WTC11 (cell line): ENCODE data around the gene SERGEF. TPM values are rescaled to one million over a fixed set of nuclear protein-coding genes. Genes with fewer than 3 reads are reported as not detected.

Experiments used
- ATAC-seq: fragments of 200-7000 bp; cut with Tn5 transposase; 2 replicates; pipeline ENCODE4 v1.10.0; 2021; ENCODE audit warnings: mild to moderate bottlenecking, moderate library complexity
- CTCF ChIA-PET: fragments of 300-600 bp; sonication (Branson Sonifier 250); formaldehyde crosslinking; loops from one replicate; lab custom pipeline; 2021; ENCODE audit warnings: antibody characterized with exemption; lab: Charles Lee
- POLR2A ChIA-PET: fragments of 350-600 bp; sonication (Branson Sonifier 250); formaldehyde crosslinking; loops from one replicate; lab custom pipeline; 2021; ENCODE audit warnings: antibody characterized with exemption; lab: Charles Lee
- DNase-seq: peaks from one replicate; pipeline ENCODE4 v3.0.0; 2021; ENCODE audit warnings: low spot score
- H3K27ac Mint-ChIP-seq: 2 replicates; pipeline ENCODE4 v1.8.0; 2021; ENCODE audit warnings: mixed read lengths
- H3K27me3 Mint-ChIP-seq: 2 replicates; pipeline ENCODE4 v1.8.0; 2021; ENCODE audit warnings: low read depth, mild to moderate bottlenecking, moderate library complexity, mixed read lengths
- H3K36me3 Mint-ChIP-seq: 2 replicates; pipeline ENCODE4 v1.8.0; 2021; ENCODE audit warnings: mixed read lengths
- H3K4me1 Mint-ChIP-seq: 2 replicates; pipeline ENCODE4 v1.8.0; 2022; ENCODE audit warnings: mixed read lengths
- H3K4me3 Mint-ChIP-seq: 2 replicates; pipeline ENCODE4 v1.8.0; 2021; ENCODE audit warnings: mild to moderate bottlenecking, moderate library complexity, mixed read lengths
- H3K9me3 Mint-ChIP-seq: 2 replicates; pipeline ENCODE4 v1.8.0; 2021; ENCODE audit warnings: mixed read lengths
- AR ChIP-seq: fragments of 250-450 bp; sonication (Bioruptor Pico); IDR thresholded peaks from 2 replicates; pipeline ENCODE4 v1.9.0; 2021; ENCODE audit warnings: mild to moderate bottlenecking
- ATF2 ChIP-seq: sonication (generic); formaldehyde crosslinking; IDR thresholded peaks from 2 replicates; pipeline ENCODE4 v1.8.1; 2022; ENCODE audit warnings: low read depth, missing genetic modification reagents, borderline replicate concordance
- HMGA2 ChIP-seq: fragments of 250-450 bp; sonication (Bioruptor Pico); IDR thresholded peaks from 2 replicates; pipeline ENCODE4 v1.4.0; 2021; ENCODE audit warnings: mild to moderate bottlenecking, moderate library complexity
- HMGXB4 ChIP-seq: sonication (generic); formaldehyde crosslinking; IDR thresholded peaks from 2 replicates; pipeline ENCODE4 v1.8.1; 2023; ENCODE audit warnings: mild to moderate bottlenecking, moderate library complexity, missing genetic modification reagents
- KAT7 ChIP-seq: sonication (generic); formaldehyde crosslinking; IDR thresholded peaks from 2 replicates; pipeline ENCODE4 v1.8.1; 2023; ENCODE audit warnings: missing genetic modification reagents, mild to moderate bottlenecking, borderline replicate concordance
- NFE2L1 ChIP-seq: sonication (generic); formaldehyde crosslinking; IDR thresholded peaks from 2 replicates; pipeline ENCODE4 v1.8.1; 2023; ENCODE audit warnings: missing genetic modification reagents
- OVOL2 ChIP-seq: fragments of 250-450 bp; sonication (Bioruptor Pico); IDR thresholded peaks from 2 replicates; pipeline ENCODE4 v1.9.0; 2021; ENCODE audit warnings: mild to moderate bottlenecking, borderline replicate concordance
- RELA ChIP-seq: sonication (generic); formaldehyde crosslinking; IDR thresholded peaks from 2 replicates; pipeline ENCODE4 v1.8.1; 2022; ENCODE audit warnings: missing genetic modification reagents, mild to moderate bottlenecking, borderline replicate concordance
- SOX15 ChIP-seq: fragments of 250-450 bp; sonication (Bioruptor Pico); IDR thresholded peaks from 2 replicates; pipeline ENCODE4 v1.9.0; 2021; ENCODE audit warnings: mild to moderate bottlenecking
- USF1 ChIP-seq: sonication (generic); formaldehyde crosslinking; IDR thresholded peaks from 2 replicates; pipeline ENCODE4 v1.8.0; 2022; ENCODE audit warnings: mild to moderate bottlenecking, missing genetic modification reagents
- ZNF138 ChIP-seq: sonication (generic); formaldehyde crosslinking; conservative IDR thresholded peaks from 2 replicates; pipeline ENCODE4 v1.8.1; 2022; ENCODE audit warnings: mild to moderate bottlenecking, moderate library complexity, missing genetic modification reagents
- ZNF671 ChIP-seq: fragments of 250-450 bp; sonication (Bioruptor Pico); IDR thresholded peaks from 2 replicates; pipeline ENCODE4 v1.8.0; 2021; ENCODE audit warnings: mild to moderate bottlenecking
- total RNA-seq: library from RNA; stranded (reverse); gene quantifications from 3 replicates; pipeline ENCODE4 v1.2.3, GENCODE V29; 2021
- TF ChIP-seq, protein P1 (sequence below): fragments of 250-450 bp; sonication (Bioruptor Pico); IDR thresholded peaks from 2 replicates; pipeline ENCODE4 v1.9.0; 2021; ENCODE audit warnings: mild to moderate bottlenecking
- TF ChIP-seq, protein P2 (sequence below): sonication (generic); formaldehyde crosslinking; IDR thresholded peaks from 2 replicates; pipeline ENCODE4 v1.8.1; 2023; ENCODE audit warnings: mild to moderate bottlenecking, missing genetic modification reagents, borderline replicate concordance
- TF ChIP-seq, protein P3 (sequence below): fragments of 250-450 bp; sonication (Bioruptor Pico); IDR thresholded peaks from 2 replicates; pipeline ENCODE4 v2.1.2; 2022; ENCODE audit warnings: mild to moderate bottlenecking, moderate library complexity

The SERGEF gene
- total RNA-seq, 1 experiment from 2014 or later: 35.5 TPM

- no peak for TF ChIP-seq OVOL2 (CRISPR knock-in tag)
Measured at GRCh38 chr11:17814546-17814945, 198.3 kb downstream of the SERGEF start (continued).

- CTCF ChIA-PET: interaction anchor here (0.7 to 1.5 kb wide), 5 partner anchors 43 to 165 kb away, joined by 3 to 9 read pairs (median 5); no protein-coding TSS in a partner anchor
- DNase-seq (no peak), ATAC-seq (no peak)
- Mint-ChIP-seq H3K27me3 (no peaks in the 10 kb centered on the region; the same call in 1 of the 2 replicates), H3K9me3 (no peaks in the 10 kb centered on the region), H3K27ac (no peak overlapping the region), H3K4me3 (no peak overlapping the region), H3K36me3 (no peaks in the 10 kb centered on the region), H3K4me1 (no peaks in the 10 kb centered on the region)
- no peak for TF ChIP-seq ATF2 (CRISPR knock-in tag)
- TF ChIP-seq, protein P1, sequence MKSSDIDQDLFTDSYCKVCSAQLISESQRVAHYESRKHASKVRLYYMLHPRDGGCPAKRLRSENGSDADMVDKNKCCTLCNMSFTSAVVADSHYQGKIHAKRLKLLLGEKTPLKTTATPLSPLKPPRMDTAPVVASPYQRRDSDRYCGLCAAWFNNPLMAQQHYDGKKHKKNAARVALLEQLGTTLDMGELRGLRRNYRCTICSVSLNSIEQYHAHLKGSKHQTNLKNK (CRISPR knock-in tag): no peak
- TF ChIP-seq HMGA2: no peak
- no peak for TF ChIP-seq AR (CRISPR knock-in tag)
- TF ChIP-seq KAT7 (CRISPR knock-in tag): no peak
- no peak for TF ChIP-seq OVOL2 (CRISPR knock-in tag)
- no peak for TF ChIP-seq USF1 (CRISPR knock-in tag)
- TF ChIP-seq HMGXB4 (CRISPR knock-in tag): no peak
- TF ChIP-seq SOX15 (CRISPR knock-in tag): no peak
- TF ChIP-seq ZNF671 (CRISPR knock-in tag): no peak
- TF ChIP-seq NFE2L1 (CRISPR knock-in tag): no peak
- TF ChIP-seq, protein P2, sequence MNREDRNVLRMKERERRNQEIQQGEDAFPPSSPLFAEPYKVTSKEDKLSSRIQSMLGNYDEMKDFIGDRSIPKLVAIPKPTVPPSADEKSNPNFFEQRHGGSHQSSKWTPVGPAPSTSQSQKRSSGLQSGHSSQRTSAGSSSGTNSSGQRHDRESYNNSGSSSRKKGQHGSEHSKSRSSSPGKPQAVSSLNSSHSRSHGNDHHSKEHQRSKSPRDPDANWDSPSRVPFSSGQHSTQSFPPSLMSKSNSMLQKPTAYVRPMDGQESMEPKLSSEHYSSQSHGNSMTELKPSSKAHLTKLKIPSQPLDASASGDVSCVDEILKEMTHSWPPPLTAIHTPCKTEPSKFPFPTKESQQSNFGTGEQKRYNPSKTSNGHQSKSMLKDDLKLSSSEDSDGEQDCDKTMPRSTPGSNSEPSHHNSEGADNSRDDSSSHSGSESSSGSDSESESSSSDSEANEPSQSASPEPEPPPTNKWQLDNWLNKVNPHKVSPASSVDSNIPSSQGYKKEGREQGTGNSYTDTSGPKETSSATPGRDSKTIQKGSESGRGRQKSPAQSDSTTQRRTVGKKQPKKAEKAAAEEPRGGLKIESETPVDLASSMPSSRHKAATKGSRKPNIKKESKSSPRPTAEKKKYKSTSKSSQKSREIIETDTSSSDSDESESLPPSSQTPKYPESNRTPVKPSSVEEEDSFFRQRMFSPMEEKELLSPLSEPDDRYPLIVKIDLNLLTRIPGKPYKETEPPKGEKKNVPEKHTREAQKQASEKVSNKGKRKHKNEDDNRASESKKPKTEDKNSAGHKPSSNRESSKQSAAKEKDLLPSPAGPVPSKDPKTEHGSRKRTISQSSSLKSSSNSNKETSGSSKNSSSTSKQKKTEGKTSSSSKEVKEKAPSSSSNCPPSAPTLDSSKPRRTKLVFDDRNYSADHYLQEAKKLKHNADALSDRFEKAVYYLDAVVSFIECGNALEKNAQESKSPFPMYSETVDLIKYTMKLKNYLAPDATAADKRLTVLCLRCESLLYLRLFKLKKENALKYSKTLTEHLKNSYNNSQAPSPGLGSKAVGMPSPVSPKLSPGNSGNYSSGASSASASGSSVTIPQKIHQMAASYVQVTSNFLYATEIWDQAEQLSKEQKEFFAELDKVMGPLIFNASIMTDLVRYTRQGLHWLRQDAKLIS (CRISPR knock-in tag): no peak
- TF ChIP-seq RELA: no peak
- TF ChIP-seq, protein P3, sequence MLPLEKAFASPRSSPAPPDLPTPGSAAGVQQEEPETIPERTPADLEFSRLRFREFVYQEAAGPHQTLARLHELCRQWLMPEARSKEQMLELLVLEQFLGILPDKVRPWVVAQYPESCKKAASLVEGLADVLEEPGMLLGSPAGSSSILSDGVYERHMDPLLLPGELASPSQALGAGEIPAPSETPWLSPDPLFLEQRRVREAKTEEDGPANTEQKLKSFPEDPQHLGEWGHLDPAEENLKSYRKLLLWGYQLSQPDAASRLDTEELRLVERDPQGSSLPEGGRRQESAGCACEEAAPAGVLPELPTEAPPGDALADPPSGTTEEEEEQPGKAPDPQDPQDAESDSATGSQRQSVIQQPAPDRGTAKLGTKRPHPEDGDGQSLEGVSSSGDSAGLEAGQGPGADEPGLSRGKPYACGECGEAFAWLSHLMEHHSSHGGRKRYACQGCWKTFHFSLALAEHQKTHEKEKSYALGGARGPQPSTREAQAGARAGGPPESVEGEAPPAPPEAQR (CRISPR knock-in tag): no peak
- no peak for TF ChIP-seq ZNF138 (CRISPR knock-in tag)
- POLR2A ChIA-PET: no interaction called here
Measured at GRCh38 chr11:17813391-17814059, 199.3 kb downstream of the SERGEF start.
